GM12878 (cell line): ENCODE data around the gene OXER1. TPM values are rescaled to one million over a fixed set of nuclear protein-coding genes. Genes with fewer than 3 reads are reported as not detected.

Experiments
- ATAC-seq: fragments of 200-7000 bp; cut with Tn5 transposase; 3 replicates; pipeline ENCODE4 v1.9.1; 2020; ENCODE audit warnings: mild to moderate bottlenecking, moderate library complexity
- BruUV-seq: library from RNA; stranded (reverse); fragments of 400-500 nt; replicated peaks from 2 replicates; lab custom pipeline; 2021; lab: Mats Ljungman, UMichigan
- CTCF ChIA-PET: fragments of 300-600 bp; sonication (Branson Sonifier 250); formaldehyde crosslinking; extraction: SDS; loops from one replicate; lab custom pipeline; 2021; ENCODE audit warnings: inconsistent platforms; lab: Yijun Ruan, JAX
- POLR2A ChIA-PET: fragments of 350-600 bp; formaldehyde crosslinking; extraction: SDS; loops from one replicate; lab custom pipeline; 2021; ENCODE audit warnings: inconsistent platforms; lab: Charles Lee
- RAD21 ChIA-PET: fragments of 300-600 bp; sonication (Branson Sonifier 250); formaldehyde crosslinking; loops from one replicate; lab custom pipeline; 2023; ENCODE audit warnings: antibody characterized with exemption; ENCODE audit not compliant: unreplicated experiment; lab: Charles Lee
- SMC1A ChIA-PET: fragments of 300-600 bp; sonication (Branson Sonifier 250); formaldehyde crosslinking; loops from one replicate; lab custom pipeline; 2023; ENCODE audit not compliant: unreplicated experiment, uncharacterized antibody; lab: Charles Lee
- DNase-seq: peaks from one replicate; pipeline ENCODE4 v3.0.0-alpha.2; 2011; ENCODE audit warnings: low read depth, low spot score
- FAIRE-seq: peaks from 3 replicates; lab custom pipeline; 2011; peaks lifted over from hg19 to GRCh38; lab: Jason Lieb, UNC
- H2AFZ ChIP-seq: 2 replicates; pipeline ENCODE4 v1.6.0; 2011; ENCODE audit warnings: low read depth, low read length, control low read depth; ENCODE audit not compliant: control insufficient read depth
- H3K27ac ChIP-seq: 2 replicates; pipeline ENCODE4 v1.5.1; 2011; ENCODE audit warnings: control low read depth; ENCODE audit not compliant: control insufficient read depth, insufficient read depth
- H3K27me3 ChIP-seq, 2 experiments: replicated peaks in 1 of 2; 2 replicates each; pipeline versions ENCODE4 v1.6.0 to v1.6.1; 2011; ENCODE audit warnings: low read length in 1 of 2; ENCODE audit not compliant: control insufficient read depth in 2 of 2, insufficient read depth in 2 of 2
- H3K36me3 ChIP-seq, 2 experiments: 2 replicates each; pipeline ENCODE4 v1.5.1; 2011; ENCODE audit warnings: low read length in 1 of 2; ENCODE audit not compliant: control insufficient read depth in 2 of 2, insufficient read depth in 2 of 2
- H3K4me1 ChIP-seq: 2 replicates; pipeline ENCODE4 v1.6.1; 2011; ENCODE audit warnings: mild to moderate bottlenecking, low read length, moderate library complexity, mixed read lengths; ENCODE audit not compliant: control insufficient read depth, insufficient read depth
- H3K4me2 ChIP-seq: 2 replicates; pipeline ENCODE4 v1.6.0; 2011; ENCODE audit warnings: control low read depth; ENCODE audit not compliant: control insufficient read depth, insufficient read depth
- H3K4me3 ChIP-seq: fragments of 200-600 bp; sonication (generic); 2 replicates; pipeline ENCODE4 v1.5.1; 2016
- H3K79me2 ChIP-seq: 2 replicates; pipeline ENCODE4 v1.6.0; 2011; ENCODE audit warnings: low read length; ENCODE audit not compliant: control insufficient read depth, insufficient read depth
- H3K9ac ChIP-seq: 2 replicates; pipeline ENCODE4 v1.8.0; 2011; ENCODE audit warnings: low read length, control low read depth, mixed read lengths; ENCODE audit not compliant: control insufficient read depth, insufficient read depth
- H3K9me3 ChIP-seq: replicated peaks from 3 replicates; pipeline ENCODE4 v1.5.1; 2011; ENCODE audit warnings: mild to moderate bottlenecking, low read length; ENCODE audit not compliant: control insufficient read depth, insufficient read depth
- H4K20me1 ChIP-seq: 2 replicates; pipeline ENCODE4 v1.6.0; 2011; ENCODE audit not compliant: control insufficient read depth, insufficient read depth
- CBX5 ChIP-seq: sonication (generic); IDR thresholded peaks from 2 replicates; pipeline ENCODE4 v1.6.1; 2016; ENCODE audit warnings: low read depth, moderate library complexity, mild to moderate bottlenecking, inconsistent platforms
- KLF5 ChIP-seq: fragments of 450-650 bp; IDR thresholded peaks from 2 replicates; pipeline ENCODE4 v1.6.1; 2014; ENCODE audit warnings: mild to moderate bottlenecking; ENCODE audit not compliant: partially characterized antibody
- NRF1 ChIP-seq: conservative IDR thresholded peaks from 2 replicates; pipeline ENCODE4 v1.6.1; 2011; ENCODE audit warnings: mild to moderate bottlenecking, low read depth, low read length, improper control_type of control experiment
- RB1 ChIP-seq: fragments of 450-650 bp; formaldehyde crosslinking; IDR thresholded peaks from 2 replicates; pipeline ENCODE4 v1.6.1; 2017; ENCODE audit warnings: mild to moderate bottlenecking, borderline replicate concordance
- SMAD5 ChIP-seq: IDR thresholded peaks from 2 replicates; pipeline ENCODE4 v1.6.1; 2016; ENCODE audit warnings: antibody characterized with exemption, low read depth
- STAT3 ChIP-seq: IDR thresholded peaks from 2 replicates; pipeline ENCODE4 v1.6.1; 2011; ENCODE audit warnings: low read depth, low read length, improper control_type of control experiment
- ZNF592 ChIP-seq: fragments of 450-650 bp; IDR thresholded peaks from 2 replicates; pipeline ENCODE4 v1.6.1; 2017; ENCODE audit warnings: mild to moderate bottlenecking, moderate library complexity
- WGBS: methylation state at CpG from one replicate; pipeline ENCODE4 v1.1.6; 2016; ENCODE audit warnings: low lambda C conversion rate; ENCODE audit not compliant: insufficient replicate concordance, insufficient coverage; ENCODE audit errors: missing lambda C conversion rate; 5-methylcytosine and 5-hydroxymethylcytosine counted together
- in situ Hi-C: fragments of 300-500 bp; cut with MboI; formaldehyde crosslinking; loops from 9 replicates; pipeline ENCODE4 v1.14.3; 2018; ENCODE audit warnings: mixed read lengths
- intact Hi-C: fragments of 100-400 bp; cut with micrococcal nuclease; formaldehyde crosslinking; loops from one replicate; pipeline ENCODE4 v1.14.2; 2022; ENCODE audit not compliant: unreplicated experiment
- polyA plus RNA-seq, 11 experiments: library from polyadenylated mRNA; depleted of rRNA in 4 of 11; unstranded in 6 of 11; stranded (reverse) in 5 of 11; fragments of >200 nt; fragmentation: Nextera tagmentation in 4 of 11; fragmentation: Illumina TruSeq in 1 of 11; extraction: Ambion mirVana in 4 of 11; extraction: Trizol in 1 of 11; gene quantifications; 1 replicate in 1 of 11; 2 replicates in 10 of 11; pipeline versions ENCODE4 v1.2.1 to v1.2.3, GENCODE V29; 2011 to 2016; ENCODE audit warnings: inconsistent platforms in 2 of 11, missing spikeins in 2 of 11, low read depth in 1 of 11
- total RNA-seq, 4 experiments: library from RNA; depleted of rRNA in 3 of 4; stranded (reverse); fragments of >200 nt in 3 of 4; fragmentation: Illumina TruSeq in 1 of 4; extraction: Trizol in 1 of 4; gene quantifications; 2 replicates each; pipeline versions ENCODE4 v1.2.1 to v1.2.3, GENCODE V29; 2013 to 2021
- TF ChIP-seq, protein P1 (sequence below): fragments of 450-650 bp; IDR thresholded peaks from 2 replicates; pipeline ENCODE4 v1.6.1; 2016; ENCODE audit warnings: mild to moderate bottlenecking

OXER1 gene
- total and polyA plus RNA-seq, 10 of the 15 experiments (the other 5 are each of a cell fraction or from before 2014, with no cell fraction given), result 0.11 to 8.6 (median 3.3) TPM

- no peaks in the 10 kb centered on the region for H3K27me3 ChIP-seq
- no peak overlapping the region for H3K4me3 ChIP-seq
- ATAC-seq (no peak), FAIRE-seq (no peak), DNase-seq (no peak)
- in situ Hi-C loops, result no loop called here
- no peak overlapping the region for H3K9ac ChIP-seq
- CTCF ChIA-PET, result interaction anchor here (1.6 kb wide), 1 partner anchor 10 kb away, joined by 4 read pairs; no protein-coding TSS in a partner anchor
- H3K79me2 ChIP-seq, result no peaks in the 10 kb centered on the region
- SMC1A ChIA-PET, result interaction anchor here (0.7 to 2.2 kb wide), 4 partner anchors 12 to 27 kb away, joined by 3 to 14 read pairs (median 3); no protein-coding TSS in a partner anchor
- POLR2A ChIA-PET, result no interaction called here
- no peak overlapping the region for H3K27ac ChIP-seq
- H4K20me1 ChIP-seq, result no peaks in the 10 kb centered on the region
- RAD21 ChIA-PET, result interaction anchor here (1.1 kb wide), 2 partner anchors 12 to 77 kb away, joined by 3 to 4 read pairs; no protein-coding TSS in a partner anchor
- H3K4me2 ChIP-seq, result no peak overlapping the region
- no peaks in the 10 kb centered on the region for H3K4me1 ChIP-seq
- peaks cover 3 to 8% of the 10 kb centered on the region in 2 experiments; a peak in 3 of 4 replicates for H3K36me3 ChIP-seq
- intact Hi-C loops, result no loop called here
- H2AFZ ChIP-seq, result no peak overlapping the region
- no TSS peak for BruUV-seq
- WGBS, result 63% methylated on average over 3 of the region's 3 CpGs
- no peaks in the 10 kb centered on the region; the same call in 1 of the 3 replicates for H3K9me3 ChIP-seq
- TF ChIP-seq, protein P1, sequence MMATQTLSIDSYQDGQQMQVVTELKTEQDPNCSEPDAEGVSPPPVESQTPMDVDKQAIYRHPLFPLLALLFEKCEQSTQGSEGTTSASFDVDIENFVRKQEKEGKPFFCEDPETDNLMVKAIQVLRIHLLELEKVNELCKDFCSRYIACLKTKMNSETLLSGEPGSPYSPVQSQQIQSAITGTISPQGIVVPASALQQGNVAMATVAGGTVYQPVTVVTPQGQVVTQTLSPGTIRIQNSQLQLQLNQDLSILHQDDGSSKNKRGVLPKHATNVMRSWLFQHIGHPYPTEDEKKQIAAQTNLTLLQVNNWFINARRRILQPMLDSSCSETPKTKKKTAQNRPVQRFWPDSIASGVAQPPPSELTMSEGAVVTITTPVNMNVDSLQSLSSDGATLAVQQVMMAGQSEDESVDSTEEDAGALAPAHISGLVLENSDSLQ, result 0 out of 2 replicates have a peak, but pooled peaks have one; percentile 9
- TF ChIP-seq RB1, result no peak
- TF ChIP-seq, all 136 proteins: peak for 1
Observed at GRCh38 chr2:42741140-42741539, 22.8 kb downstream of the OXER1 start.

DNA sequence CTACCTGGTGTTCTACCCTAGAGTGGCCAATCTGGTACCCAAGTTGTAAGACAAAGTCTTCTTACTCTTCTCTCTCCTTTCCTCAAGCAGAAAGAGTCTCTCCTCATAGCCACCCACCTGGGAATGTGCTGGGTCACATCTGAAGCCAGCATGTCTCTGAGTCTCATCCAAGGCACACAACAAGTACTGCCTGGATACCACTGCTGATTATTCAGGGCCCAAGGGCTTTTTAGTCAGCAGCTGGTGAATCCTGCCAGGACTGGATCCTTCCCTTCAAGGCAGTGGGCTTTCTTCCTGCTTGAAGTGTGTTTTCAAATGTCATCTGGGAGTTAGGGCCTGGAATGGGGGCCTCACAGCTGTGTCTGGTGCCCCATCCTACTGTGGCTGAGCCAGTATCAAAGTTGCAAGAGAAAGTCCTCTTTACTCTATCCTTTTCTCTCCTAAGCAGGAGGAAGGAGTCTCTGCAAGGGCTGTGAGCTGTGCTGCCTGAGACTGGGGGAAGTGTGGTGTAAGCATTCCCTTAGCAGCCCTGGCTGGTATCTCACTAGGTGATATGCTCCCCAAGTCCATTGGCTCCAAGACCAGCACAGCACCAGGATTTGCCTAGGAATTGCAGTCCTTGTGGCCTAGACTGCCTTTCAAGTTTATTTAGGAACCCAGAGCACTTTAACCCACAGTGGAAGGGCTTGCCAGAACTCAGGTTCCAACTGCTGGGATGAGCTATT lies 27.2 kb downstream of the OXER1 start:
- H3K4me3 ChIP-seq, result no peak overlapping the region
- SMC1A ChIA-PET, result interaction anchor here (1.4 kb wide), 1 partner anchor 8 kb away, joined by 3 read pairs; no protein-coding TSS in a partner anchor
- in situ Hi-C loops, result no loop called here
- no peak overlapping the region for H3K4me2 ChIP-seq
- no peak overlapping the region for H2AFZ ChIP-seq
- no TSS peak for BruUV-seq
- intact Hi-C loops, result no loop called here
- no peaks in the 10 kb centered on the region for H3K27me3 ChIP-seq
- H3K9me3 ChIP-seq, result peaks cover 1% of the 10 kb centered on the region; the same call in 2 of the 3 replicates
- H3K27ac ChIP-seq, result no peak overlapping the region
- ATAC-seq, result no peak
- no peak for DNase-seq
- POLR2A ChIA-PET, result no interaction called here
- no peak for FAIRE-seq
- no peaks in the 10 kb centered on the region for H3K4me1 ChIP-seq
- RAD21 ChIA-PET, result no interaction called here
- CTCF ChIA-PET, result no interaction called here
- no peaks in the 10 kb centered on the region for H4K20me1 ChIP-seq
- H3K9ac ChIP-seq, result no peak overlapping the region
- peaks cover 4 to 9% of the 10 kb centered on the region in 2 experiments; a peak in 3 of 4 replicates for H3K36me3 ChIP-seq
- H3K79me2 ChIP-seq, result no peaks in the 10 kb centered on the region
- TF ChIP-seq ZNF592 (no peak), NRF1 (no peak), STAT3 (no peak), KLF5 (no peak), CBX5 (no peak), SMAD5 (no peak)
